ENCODE data around the gene MEF2C.
"Not testable (repeated sequence)": the region's sequence is repeated elsewhere in the genome, so short reads cannot be mapped to it uniquely, and the experiment has no call there.

MEF2C gene

DNA sequence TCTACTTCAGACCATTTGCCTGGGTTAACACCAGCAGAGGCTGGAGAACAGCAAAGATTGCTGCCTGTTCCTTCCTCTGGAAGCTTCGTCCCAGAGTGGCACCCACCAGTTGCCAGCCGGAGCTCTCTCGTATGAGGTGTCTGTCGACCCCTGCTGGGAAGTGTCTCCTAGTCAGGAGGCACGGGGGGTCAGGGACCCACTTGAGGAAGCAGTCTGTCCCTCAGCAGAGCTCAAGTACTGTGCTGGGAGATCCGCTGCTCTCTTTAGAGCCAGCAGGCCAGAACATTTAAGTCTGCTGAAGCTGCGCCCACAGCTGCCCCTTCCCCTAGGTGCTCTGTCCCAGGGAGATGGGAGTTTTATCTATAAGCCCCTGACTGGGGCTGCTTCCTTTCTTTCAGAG is 84.1 kb downstream of the MEF2C start:
- not testable (repeated sequence) for DNase-seq (ENCODE audit: low read depth)

DNA sequence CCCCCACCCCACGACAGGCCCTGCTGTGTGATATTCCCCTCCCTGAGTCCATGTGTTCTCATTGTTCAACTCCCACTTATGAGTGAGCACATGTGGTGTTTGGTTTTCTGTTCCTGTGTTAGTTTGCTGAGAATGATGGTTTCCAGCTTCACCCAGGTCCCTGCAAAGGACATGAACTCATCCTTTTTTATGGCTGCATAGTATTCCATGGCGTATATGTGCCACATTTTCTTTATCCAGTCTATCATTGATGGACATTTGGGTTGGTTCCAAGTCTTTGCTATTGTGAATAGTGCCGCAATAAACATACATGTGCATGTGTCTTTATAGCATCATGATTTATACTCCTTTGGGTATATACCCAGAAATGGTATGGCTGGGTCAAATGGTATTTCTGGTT is 89.2 kb downstream of the MEF2C start:
- DNase-seq (ENCODE audit: low read depth): not testable (repeated sequence)

DNA sequence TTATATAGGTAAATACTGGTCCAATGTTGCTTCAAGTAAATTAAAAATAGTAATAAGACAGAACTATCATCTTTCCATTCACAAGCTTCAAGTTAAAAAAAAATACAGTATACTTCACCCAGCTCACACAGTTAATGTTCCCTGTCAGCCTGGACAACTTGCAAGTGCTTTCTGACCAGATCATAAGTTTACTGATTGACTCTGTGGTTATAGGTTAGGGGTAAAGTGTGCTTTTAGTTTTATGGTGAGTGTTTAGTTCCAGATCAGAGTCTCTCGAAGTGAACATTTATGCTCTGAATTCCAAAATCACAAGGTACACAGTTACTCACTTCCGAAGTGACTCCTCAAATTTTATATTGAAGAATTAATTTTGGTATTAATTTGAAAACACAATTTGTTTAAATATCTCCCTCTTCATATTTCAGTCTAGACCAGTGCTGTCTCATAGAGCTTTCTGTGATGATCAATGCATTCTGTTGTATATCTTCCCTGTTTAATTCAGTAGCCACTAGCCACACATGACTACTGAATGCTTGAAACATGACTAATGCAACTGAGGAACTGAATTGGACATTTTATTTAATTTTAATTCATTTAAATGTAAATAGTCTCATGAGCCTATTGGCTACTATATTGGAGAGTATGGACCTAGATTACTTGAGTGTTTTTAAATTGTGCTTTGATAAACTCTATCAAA is 90.7 kb downstream of the MEF2C start:
- no peak for DNase-seq (ENCODE audit: low read depth)

DNA sequence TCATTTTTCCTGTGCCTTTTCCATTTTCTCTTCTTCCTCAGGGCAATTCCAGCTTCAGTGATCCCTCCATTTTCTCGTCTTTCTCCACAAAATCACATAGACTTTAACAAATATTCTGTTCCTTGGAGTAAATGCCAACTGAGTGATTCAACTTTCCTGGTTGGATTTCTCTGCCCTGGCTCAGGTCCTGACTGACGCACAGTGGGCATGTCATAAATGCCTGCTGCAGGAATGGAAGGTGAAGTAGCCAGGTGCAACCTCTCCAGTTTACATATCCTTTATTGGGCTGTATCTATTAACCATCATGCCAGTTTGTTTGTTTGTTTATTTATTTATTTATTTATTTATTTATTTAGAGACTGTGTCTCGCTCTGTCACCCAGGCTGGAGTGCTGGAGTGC is 95.1 kb downstream of the MEF2C start:
- no peak for DNase-seq (ENCODE audit: low read depth)

DNA sequence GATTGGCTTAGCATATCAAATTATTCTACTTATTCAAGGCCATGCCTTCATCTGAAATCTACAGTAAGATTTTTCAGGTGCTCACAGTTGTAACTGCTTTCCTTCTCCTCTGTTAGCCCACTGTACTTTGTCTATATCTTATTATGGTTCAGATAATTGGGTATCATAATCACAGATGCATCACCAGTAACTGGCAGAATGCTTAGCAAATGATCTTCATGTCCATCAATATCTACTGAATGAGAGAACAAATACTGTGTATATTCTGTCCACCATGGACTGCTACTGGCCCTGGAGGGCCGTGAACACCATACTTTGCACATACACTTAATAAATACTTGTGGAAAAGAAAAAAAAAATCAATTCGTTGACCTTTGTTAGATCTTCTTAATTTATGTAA is 96.2 kb downstream of the MEF2C start:
- no peak for DNase-seq (ENCODE audit: low read depth)

DNA sequence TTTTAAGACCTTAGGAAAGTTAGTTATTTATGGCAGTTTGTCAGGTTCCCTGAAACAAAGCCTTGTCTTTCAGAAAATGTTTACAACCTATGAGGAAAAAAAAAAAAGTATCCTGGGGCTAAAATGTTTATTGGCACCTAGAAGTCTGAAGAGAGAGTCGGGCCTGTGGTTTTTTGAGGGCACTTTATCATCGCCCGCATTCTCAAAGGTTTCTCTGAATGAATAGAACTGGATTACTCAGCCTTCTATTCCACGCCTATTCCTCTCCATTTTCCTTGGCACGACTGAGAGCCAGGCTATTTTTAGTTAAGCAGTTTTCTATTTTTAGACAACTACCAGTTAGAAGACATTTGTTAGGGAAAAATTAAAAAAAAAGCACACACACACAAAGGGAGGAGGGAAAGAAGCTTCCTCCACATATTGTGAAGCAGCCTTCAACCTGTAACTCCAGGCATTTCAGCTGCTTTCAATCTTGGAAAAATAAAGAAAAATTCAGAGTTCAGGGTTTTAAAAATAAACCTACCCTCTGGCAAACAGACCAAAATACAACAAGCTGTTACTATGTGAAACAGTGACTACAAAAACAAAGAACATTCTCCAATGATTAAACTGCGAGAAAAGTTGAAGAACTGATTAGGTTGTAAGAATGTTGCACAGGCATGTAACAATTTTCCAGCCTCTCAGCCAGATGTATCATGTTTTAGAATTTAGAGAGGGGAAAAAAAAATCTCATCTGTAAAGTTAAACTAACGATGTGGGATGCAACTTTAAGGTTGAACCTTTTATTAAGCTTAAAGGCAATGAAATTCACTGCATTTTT is 97.0 kb downstream of the MEF2C start:
- no peak for DNase-seq (ENCODE audit: low read depth)

DNA sequence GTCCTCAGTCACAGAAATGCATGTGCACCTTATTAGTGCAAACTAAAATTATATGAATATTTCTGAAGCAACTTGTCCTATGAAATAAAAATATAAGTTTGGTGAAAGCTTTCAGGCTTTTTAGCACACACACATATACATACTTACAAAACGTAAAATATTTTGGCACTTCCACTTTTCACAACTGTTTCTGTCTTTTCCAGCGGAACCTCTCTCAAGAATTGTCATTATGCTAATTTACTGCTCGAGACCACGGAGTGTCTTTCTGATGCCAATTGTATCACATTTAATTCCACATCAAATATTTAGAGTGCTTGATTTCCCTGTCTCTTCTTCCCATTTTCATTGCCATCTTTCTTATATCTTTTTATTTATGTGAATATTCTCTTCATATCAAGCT is 100.4 kb downstream of the MEF2C start:
- no peak for DNase-seq (ENCODE audit: low read depth)

DNA sequence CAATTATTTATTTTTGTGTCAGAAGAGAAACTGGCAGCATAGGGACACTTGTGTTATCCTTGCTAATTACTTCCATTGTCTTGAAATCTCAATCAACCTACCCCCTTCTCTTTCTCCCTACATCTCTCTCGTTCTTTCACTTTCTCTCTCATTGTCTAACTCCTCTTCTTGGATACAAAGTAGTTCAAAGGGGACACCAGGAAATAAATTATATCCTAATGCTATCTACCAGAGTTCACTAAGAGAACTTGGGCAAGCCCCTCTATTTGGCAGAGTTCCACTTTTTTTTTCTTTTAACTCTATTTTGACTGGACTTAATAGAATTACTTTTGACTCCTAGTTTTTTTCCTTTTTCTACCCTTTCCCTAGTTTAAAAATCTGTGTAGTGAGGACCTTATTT is 102.2 kb downstream of the MEF2C start:
- no peak for DNase-seq (ENCODE audit: low read depth)

DNA sequence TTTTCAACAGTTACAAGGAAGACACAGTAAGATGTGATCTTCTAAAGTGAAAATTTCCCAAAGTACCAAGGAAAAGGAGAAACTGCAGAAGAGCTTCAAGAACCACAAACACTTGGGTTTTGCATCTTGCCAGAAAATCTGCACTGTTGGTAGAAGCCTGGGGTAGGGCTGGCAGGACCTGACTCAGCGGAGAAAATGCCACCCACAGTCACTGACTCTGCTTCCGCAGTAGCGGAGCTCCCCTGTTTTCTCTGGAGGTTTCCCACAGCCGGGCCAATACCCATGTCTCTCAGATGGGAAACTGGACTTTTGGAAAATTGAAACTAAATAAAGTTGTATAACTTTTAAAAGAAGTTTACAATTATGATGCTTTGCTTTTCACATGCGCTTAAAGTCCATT is 104.2 kb downstream of the MEF2C start:
- no peak for DNase-seq (ENCODE audit: low read depth)

DNA sequence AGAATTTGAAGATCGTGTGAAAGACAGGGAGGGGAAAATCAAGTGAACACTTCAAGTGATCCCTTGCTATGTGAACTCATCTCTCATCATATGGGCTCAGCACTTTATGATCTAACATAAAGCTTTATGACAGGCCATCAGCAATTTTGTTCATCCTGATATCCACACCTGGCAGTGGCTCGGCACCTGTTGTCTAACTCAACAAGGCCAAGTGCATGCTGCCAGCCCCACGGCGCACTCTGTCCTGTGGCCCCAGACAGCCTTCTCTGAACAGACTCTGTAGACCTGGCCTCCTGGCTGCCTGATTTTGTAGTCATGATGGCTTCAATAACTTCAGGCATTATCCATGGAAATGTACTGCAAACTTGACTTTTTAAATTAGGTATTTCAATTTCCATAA is 106.3 kb downstream of the MEF2C start:
- DNase-seq (ENCODE audit: low read depth): no peak

DNA sequence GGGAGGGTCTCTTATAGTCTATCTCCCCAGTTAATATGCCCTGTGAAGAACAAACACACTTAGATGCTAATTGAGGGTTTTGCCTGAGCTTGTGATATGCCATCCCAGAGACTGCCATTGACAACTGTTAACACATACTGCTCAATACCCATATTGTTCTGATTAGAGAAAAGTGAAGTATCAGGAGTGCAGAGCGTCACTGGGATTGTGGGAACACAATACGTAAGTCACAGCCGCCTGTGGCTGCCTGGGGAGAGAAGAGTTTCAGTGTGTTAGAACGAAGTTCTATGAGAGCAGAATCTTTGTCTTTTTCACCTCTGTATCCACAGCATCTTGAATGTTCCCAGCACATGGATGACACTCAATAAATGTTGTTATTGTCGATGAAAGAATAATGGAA is 110.2 kb downstream of the MEF2C start:
- no peak for DNase-seq (ENCODE audit: low read depth)

DNA sequence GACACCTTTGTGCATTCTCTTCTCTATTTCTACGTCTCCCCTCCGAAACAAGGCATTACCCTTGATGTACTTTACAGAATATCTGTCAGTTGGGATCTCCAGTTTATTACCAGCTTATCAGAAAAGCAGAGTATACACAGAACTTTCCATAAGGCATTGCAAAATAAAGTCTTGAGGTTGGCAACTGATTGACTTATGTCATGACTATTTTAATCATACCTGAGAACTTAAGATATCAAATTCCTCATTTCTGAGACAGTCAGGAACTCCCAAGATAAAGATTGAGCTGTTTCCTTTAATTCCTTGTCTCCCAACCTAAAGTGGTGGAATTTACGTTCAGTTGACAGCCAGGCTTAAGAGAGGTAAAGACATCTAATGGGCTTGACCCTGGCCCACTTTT is 110.9 kb downstream of the MEF2C start:
- no peak for DNase-seq (ENCODE audit: low read depth)

DNA sequence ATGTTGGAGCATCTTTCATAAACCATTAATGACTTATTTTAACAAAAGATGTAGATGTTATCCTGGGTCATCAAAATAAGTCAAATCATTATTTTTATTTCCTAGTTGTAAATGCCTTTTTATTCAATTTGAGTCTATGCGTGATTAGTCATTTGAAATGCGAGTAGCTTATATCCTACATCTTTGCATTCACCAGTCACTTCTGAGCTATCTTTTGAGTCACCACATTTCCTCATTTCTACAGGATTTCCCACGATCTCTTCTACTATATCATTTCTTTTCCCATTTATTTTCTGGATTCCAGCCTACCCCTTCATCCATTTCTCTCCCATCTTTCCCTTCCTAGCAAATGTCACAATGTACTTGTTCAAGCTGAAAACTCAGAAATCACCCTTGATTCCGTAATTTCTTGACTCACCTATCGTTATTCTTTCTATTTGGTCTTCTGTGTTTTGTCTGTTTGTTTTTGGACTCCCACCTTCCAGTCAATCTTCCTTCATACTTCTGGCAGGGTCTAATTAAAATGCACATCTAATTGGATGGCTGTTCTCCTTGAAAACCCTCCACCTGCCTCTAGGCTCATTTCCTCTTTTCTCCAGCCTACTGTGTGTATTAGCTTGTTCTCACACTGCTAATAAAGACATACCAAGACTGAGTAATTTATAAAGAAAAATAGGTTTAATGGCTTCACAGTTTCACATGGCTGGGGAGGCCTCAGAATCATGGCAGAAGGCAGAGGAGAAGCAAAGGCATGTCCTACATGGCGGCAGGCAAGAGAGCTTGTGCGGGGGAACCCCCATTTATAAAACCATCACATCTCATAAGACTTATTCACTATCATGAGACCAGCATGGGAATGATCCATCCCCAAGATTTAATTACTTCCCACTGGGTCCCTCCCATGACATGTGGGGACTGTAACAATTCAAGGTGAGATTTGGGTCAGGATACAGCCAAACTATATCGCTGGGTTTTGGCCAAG is 112.4 kb downstream of the MEF2C start:
- DNase-seq (ENCODE audit: low read depth): no peak

DNA sequence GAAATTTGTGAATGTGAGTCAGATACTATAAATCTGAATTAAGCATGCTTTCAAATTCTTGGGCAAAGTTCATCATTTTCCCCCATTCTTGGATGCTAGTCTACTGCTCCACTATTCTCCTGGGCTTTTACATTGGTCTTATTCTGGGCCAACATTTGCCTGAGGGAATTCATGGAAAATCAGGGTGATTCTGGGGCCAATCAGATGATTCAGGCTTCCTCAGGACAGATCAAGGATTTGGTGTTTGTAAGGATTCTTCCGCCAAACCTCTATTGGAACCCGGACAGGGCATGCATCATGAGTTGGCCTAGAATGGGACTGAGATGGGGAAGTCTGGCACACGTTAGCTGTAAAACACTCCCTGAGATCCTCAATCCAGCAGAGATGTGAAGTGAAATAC is 113.8 kb downstream of the MEF2C start:
- DNase-seq (ENCODE audit: low read depth): no peak

DNA sequence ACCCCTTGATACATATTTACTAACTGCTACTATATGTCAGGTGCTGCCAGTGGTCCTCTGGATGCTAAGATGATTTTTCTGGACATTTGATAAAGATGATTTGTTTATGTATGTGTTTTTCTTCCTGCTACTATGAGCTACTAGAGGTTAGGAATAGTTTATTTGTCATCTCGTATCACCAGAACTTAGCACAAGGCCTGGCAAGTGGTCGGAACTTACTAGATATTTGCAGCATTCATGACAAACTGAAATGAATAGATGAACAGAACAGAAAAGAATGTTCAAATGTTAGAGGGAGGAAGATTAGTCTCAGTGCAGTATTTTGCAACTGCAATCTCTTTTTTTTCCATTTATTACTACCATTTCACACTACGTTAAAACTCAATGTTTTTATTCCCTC is 114.6 kb downstream of the MEF2C start:
- DNase-seq (ENCODE audit: low read depth): no peak

DNA sequence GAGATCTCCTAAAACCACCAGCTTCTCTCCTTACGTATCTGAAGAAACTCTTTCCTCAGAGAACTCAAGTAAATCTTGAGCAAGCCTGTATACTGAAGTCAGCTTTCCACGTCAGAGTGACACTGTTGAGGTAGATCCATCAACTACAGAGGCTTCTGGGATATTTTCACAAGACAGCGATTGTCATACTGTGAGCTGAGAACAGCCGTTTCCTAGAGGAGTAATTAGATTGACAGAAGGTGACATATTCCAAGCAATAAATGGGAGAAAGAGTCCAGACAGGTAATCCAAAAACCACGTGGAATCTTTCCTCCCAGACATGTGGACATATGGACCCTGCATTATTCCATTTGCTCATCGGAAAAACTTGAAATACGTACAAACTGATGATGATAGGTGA is 117.2 kb downstream of the MEF2C start:
- DNase-seq (ENCODE audit: low read depth): no peak

DNA sequence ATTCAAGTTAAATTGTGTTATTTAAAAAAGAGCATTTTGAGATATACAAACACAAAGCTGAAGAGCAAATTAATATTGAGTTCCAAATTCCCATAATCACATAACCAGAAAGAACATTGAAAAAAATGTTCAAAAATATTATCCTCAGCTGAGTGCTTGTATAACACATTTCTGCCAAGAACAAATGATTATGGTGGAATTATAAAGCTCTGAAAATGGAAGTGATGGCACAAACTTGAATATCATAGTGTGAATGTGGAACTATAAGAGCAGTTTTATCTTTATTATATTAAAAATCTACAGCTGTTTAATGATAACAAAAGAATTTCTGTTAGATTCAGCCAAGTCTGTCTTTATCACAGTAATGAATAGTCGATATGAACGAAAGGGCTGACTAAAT is 117.8 kb downstream of the MEF2C start:
- no peak for DNase-seq (ENCODE audit: low read depth)

DNA sequence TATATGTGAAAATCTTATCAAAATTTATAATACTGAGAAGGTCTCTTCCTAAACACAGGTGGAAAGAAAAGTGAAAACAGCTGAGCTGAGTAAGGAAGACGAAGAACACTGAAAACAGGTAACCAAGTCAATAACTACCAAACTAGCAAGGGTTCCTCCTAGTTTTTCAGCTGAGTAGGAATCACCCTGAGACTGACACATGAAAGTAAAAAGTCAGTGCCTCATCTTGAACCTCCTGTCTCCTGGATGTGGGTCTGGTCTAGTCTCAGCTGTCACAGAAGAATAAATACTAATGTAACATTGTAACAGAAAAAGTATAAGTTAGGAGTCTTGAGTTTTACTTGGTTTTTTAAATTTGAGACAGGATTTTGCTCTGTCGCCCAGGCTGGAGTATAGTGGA is 121.0 kb downstream of the MEF2C start:
- DNase-seq (ENCODE audit: low read depth): no peak

DNA sequence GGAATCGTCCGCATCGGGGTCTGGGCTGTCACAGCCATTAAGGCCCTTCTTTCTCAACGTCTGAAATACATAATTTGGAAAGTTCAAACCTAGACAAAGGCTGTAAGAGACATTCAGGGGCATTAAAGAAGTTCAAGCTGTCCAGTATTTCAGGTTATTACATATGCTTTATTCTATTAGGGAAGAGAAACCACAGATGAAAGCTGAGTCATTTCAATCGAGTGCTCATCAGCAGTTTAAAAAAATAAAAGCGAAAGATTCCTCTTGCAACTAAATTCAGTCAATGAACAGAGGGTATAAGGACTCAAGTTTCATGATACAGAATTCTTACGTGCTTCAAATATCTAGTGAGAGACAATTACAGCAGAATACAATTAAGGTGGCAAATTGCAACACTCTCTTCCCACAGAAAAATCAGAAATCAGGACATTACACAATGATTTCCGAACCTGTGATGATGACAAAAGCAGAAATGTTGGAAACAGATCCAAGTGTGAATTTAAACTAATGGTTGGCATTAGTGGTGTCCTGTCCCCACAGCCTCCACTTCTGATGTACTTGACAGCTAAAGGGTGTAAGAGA is 121.6 kb downstream of the MEF2C start:
- no peak for DNase-seq (ENCODE audit: low read depth)

DNA sequence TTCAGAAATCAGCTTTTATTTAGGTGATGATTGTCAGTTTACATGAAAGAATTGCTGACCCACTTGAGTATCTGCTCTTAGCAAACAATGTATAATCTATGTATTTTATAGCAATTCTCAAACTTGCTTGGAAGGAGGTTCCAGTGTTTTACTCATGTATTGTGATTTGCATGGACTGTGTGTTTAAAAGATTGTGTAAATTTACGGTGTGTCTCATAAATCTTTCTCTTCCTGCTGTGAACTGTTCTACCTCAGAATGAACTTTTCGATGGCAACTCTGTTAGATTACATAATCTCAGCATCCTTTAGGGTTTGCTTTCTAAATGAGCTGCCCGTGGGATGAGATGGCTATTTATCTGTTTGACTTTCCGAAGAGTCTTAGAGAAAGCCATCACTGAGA is 122.5 kb downstream of the MEF2C start:
- no peak for DNase-seq (ENCODE audit: low read depth)

DNA sequence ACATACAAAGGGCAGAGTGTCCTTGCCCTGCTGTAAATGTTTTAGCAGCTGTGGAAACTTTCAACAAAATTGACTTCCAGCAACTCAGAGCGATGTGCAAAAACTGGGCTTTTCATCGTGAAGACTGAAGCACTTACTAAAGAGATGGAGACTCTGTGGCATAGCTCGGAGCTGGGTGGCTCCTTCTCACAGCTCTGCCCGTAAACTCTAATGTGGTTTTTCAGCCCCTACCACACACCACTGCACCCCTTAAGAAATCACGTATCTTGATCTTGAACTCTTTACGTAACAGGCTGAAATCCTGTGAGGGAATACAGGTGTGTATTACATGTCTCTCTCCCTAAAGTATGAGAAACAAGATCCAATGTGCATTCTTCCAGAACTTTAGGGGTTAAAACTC is 124.4 kb downstream of the MEF2C start:
- no peak for DNase-seq (ENCODE audit: low read depth)

DNA sequence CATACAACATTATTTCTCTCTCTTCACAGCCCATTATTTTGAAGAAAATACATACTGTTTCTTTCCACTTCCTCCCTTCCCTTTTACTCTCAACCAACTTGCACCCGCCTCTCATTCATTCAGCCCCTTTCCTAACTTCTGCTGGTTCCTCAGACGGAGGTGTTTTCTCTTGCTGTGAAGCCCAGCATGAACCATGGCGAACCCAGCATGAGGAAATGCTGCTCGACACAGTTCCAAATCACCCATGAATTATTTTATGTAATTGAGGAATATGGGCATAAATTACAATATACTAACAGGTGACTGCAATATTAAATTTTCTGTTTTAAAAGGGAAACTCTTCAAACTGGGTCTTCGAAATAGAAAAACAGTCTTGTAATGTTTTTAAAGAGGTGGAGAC is 124.8 kb downstream of the MEF2C start:
- no peak for DNase-seq (ENCODE audit: low read depth)
